NB4 (cell line): ENCODE data around the gene CLBA1.

ENCODE experiments used
- CTCF ChIP-seq: IDR thresholded peaks from one replicate; pipeline ENCODE4 v1.5.1; 2012; ENCODE audit warnings: low read depth, low read length
- POLR2A ChIP-seq: IDR thresholded peaks from 2 replicates; pipeline ENCODE4 v1.6.1; 2011; ENCODE audit warnings: mild to moderate bottlenecking; ENCODE audit not compliant: insufficient read length; ENCODE audit errors: extremely low read depth

- TF ChIP-seq CTCF = no peak
- TF ChIP-seq POLR2A = no peak
These were observed 13.8 kb downstream of the CLBA1 start for GRCh38 chr14:104999361-104999760.
